ENCODE measurements around the gene MANF.

Gene MANF

DNA sequence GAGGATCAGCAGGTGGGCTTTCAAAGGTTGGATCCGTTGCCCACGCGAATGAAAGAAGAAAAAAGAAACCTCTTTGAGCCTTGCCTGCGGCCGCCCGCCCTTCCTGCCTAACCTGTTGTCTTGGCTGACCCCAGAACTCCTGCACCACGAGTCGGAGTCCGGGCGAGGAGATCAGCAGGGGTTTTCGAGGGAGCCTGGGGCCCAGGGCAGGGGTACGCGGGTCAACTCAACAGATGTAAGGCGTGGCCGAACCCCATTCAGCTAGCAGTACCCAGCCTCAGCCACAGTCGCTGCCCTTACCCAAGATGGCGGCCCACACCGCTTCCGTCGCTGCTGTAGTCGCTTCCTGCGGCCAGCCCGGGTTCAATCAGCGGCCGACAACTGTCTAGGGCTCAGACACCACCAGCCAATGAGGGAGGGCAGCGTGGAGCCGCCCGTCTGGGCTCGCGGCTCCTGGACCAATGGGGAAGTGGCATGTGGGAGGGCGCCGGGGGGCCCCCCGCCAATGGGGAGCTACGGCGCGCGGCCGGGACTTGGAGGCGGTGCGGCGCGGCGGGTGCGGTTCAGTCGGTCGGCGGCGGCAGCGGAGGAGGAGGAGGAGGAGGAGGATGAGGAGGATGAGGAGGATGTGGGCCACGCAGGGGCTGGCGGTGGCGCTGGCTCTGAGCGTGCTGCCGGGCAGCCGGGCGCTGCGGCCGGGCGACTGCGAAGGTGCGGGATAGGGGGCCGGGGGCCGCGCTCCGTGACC is at the start of gene MANF:
MANF (plus strand) TSS at position 566 of the 748 bp plus-strand sequence; CDS start at position 618, 52 bp downstream.
- peak within 1 kb of the TSS; percentile 85 to 98 for H3K4me3 ChIP-seq (replicated peaks in 1 of 2; ENCODE audit: low read depth in 2 of 2, low read length in 2 of 2)
- DNase-seq (ENCODE audit: low read depth in 2 of 2): peak; percentile 98
- TF ChIP-seq, protein P1, sequence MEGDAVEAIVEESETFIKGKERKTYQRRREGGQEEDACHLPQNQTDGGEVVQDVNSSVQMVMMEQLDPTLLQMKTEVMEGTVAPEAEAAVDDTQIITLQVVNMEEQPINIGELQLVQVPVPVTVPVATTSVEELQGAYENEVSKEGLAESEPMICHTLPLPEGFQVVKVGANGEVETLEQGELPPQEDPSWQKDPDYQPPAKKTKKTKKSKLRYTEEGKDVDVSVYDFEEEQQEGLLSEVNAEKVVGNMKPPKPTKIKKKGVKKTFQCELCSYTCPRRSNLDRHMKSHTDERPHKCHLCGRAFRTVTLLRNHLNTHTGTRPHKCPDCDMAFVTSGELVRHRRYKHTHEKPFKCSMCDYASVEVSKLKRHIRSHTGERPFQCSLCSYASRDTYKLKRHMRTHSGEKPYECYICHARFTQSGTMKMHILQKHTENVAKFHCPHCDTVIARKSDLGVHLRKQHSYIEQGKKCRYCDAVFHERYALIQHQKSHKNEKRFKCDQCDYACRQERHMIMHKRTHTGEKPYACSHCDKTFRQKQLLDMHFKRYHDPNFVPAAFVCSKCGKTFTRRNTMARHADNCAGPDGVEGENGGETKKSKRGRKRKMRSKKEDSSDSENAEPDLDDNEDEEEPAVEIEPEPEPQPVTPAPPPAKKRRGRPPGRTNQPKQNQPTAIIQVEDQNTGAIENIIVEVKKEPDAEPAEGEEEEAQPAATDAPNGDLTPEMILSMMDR (IDR thresholded peaks at IDR 0.05; ENCODE audit: low read depth, low read length): no peak

DNA sequence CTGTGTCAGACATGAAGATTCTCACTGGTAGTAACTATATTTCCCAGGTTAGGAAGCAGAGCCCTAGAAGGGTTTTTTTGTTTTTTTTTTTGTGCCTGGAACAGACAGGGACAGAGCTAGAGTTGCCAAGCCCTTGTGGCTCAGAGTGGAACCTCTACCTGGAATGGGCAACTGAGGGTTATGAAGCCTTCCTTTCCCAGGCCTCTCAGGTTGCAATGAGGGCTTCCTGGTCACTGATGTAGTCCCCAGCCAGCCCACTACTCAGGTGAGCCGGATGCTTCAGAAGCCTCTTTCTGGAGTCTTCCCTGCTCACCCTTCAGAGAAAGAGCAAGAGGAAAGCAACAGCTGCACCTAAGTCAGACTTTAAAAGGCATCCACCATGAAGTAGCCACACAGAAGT is 48.8 kb upstream of the MANF start:
- DNase-seq (ENCODE audit: low read depth in 2 of 2): no peak
- TF ChIP-seq, protein P1 (IDR thresholded peaks at IDR 0.05; ENCODE audit: low read depth, low read length): no peak
- no peak overlapping the region for H3K4me3 ChIP-seq (replicated peaks in 1 of 2; ENCODE audit: low read depth in 2 of 2, low read length in 2 of 2)

DNA sequence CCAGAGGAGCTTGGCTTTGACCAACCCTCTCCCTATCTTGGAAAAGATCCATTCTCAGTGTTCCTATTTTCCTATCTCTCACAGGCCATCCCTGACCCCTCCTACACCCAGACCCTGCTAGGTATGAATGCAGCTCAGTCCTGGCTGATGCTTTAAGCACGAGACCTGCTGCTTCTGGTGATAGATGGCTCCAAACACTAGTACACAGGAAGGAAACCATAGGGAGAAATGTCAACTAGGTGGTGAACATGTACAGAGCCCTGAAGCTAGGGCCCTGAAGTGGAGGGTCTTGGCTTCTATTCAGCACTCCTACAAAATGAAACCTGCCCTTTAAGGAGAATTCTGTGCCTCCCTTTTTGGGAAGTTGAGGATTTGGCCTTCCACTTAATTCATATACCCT is 47.4 kb upstream of the MANF start:
- TF ChIP-seq, protein P1 (IDR thresholded peaks at IDR 0.05; ENCODE audit: low read depth, low read length): no peak
- no peak overlapping the region for H3K4me3 ChIP-seq (replicated peaks in 1 of 2; ENCODE audit: low read depth in 2 of 2, low read length in 2 of 2)
- DNase-seq (ENCODE audit: low read depth in 2 of 2): no peak

GRCh38 chr3:51338632-51339031 is 46.5 kb upstream of the MANF start:
- TF ChIP-seq, protein P1 (IDR thresholded peaks at IDR 0.05; ENCODE audit: low read depth, low read length): no peak
- no peak for DNase-seq (ENCODE audit: low read depth in 2 of 2)
- H3K4me3 ChIP-seq (replicated peaks in 1 of 2; ENCODE audit: low read depth in 2 of 2, low read length in 2 of 2): no peak overlapping the region

DNA sequence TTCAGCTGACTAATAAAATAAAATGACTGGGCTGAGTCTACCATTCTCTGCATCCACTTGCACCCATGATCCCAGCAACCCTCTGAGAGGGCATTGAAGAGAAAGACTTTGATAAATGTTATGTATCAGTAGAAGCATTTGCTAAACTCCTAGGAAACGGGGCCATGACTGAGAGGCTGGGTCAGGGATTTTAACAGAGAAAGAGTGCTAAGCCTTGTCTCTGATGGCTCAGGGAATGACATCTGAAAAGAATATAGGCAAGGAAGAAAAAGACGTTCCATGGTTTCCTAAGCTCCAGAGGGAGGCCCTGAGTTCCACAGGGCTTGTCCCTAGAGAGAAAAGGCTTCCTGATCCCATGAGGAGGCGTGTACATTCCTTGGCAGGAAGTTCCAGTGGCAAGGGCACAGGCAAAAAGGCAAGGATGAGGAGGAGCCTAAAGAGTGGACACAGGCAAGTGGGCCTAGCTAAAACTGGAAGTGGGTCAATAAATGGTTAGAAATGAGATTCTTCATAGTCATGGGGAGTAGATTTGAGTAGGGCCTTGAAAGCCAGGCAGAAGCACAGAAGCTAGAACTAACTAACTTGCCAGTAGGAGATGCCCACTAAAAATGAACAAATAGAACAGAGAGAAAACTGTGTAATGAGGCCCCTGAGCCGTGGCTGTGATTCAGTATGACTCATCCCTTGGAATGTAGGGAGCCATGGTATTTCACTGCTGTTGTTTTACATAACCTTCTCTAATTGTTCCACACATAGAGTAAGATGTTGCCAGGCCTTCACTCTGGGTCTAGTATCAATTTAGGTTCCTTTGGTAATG is 44.9 kb upstream of the MANF start:
- H3K4me3 ChIP-seq (replicated peaks in 1 of 2; ENCODE audit: low read depth in 2 of 2, low read length in 2 of 2): peak overlapping the region in 1 of 2 donors; percentile 3
- TF ChIP-seq, protein P1 (IDR thresholded peaks at IDR 0.05; ENCODE audit: low read depth, low read length): no peak
- DNase-seq (ENCODE audit: low read depth in 2 of 2): peak; percentile 95 to 97

- peak; percentile 35 to 49 for DNase-seq (ENCODE audit: low read depth in 2 of 2)
- TF ChIP-seq, protein P1 (IDR thresholded peaks at IDR 0.05; ENCODE audit: low read depth, low read length): no peak
- H3K4me3 ChIP-seq (replicated peaks in 1 of 2; ENCODE audit: low read depth in 2 of 2, low read length in 2 of 2): no peak overlapping the region
Observed at GRCh38 chr3:51340989-51341636, 44.0 kb upstream of the MANF start.
